ENCODE measurements around the gene SP5.

SP5 gene

DNA sequence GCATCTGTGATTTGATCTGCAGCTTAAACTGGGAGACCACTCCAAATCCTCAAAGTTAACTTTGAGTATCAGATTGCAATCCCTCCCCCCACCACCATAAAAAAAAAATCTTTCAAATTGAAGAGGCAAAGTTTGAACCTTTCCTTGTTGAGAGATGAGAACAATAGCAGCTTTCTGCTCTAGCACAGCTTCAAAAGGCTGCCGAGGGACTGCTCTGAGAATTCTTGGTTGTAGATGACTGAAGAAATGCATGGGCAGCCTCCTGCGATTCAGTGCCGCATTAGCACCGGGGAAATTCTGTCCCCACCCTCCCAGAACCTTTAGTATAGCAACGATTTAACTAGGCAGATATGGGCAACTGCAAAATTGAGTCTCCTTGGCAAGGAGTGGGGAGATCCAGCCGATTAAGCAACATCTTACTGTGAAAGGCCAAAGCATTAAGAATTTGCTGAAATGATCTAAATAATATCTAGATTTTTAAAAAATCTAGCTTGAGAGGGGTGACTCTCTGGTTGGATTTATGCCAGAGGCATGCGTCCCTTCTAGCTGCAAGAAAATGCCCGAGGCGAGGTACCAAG, 3.9 kb upstream of the SP5 start:
- H3K36me3 ChIP-seq (ENCODE audit: low read length), result no peaks in the 10 kb centered on the region

DNA sequence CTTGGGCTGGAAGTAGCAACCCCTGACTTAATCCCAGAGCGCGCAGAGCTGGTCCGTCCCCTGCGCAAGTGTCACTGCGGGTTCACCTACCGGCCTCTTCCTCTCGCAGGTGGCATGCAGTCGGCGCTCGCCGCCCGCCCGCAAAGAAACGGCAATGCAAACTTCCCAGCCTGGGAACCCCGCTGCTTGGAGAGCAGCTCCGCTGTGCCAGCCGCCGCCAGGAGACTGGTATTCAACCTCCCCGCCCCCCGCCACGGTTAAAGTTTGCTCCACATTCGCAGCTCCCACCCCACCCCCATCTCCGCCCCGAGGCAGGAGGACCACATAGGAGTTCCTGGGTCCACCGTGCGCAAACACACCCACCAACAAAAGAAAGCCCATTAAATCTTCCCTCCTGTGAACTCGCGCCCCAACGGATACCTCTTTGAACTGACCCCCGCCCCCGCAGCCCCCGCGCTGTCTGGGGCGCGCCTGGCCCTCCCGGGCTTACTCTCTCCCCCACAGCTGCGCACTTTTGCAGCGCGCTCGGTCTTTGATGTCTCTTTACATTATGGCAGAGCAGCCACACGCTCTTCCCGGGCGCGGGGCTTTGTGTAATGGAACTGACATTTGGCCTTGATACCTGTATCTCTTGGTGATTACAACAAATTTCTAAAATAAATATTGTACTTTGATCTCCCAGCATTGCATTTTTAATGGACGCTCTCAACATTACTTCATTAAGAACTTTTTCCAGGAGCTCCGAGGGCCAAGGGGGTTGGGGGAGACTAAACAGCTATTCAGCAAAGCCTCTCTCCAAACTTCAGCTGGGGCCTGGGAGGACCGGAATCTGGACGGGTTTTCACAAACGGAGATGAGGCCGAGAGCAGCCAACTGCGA, 3.1 kb upstream of the SP5 start:
- TF ChIP-seq EZH2phosphoT487 (conservative IDR thresholded peaks at IDR 0.05; ENCODE audit: low read length), result no peak
- TF ChIP-seq, protein P1, sequence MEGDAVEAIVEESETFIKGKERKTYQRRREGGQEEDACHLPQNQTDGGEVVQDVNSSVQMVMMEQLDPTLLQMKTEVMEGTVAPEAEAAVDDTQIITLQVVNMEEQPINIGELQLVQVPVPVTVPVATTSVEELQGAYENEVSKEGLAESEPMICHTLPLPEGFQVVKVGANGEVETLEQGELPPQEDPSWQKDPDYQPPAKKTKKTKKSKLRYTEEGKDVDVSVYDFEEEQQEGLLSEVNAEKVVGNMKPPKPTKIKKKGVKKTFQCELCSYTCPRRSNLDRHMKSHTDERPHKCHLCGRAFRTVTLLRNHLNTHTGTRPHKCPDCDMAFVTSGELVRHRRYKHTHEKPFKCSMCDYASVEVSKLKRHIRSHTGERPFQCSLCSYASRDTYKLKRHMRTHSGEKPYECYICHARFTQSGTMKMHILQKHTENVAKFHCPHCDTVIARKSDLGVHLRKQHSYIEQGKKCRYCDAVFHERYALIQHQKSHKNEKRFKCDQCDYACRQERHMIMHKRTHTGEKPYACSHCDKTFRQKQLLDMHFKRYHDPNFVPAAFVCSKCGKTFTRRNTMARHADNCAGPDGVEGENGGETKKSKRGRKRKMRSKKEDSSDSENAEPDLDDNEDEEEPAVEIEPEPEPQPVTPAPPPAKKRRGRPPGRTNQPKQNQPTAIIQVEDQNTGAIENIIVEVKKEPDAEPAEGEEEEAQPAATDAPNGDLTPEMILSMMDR (IDR thresholded peaks at IDR 0.05; ENCODE audit: insufficient read depth, low read length, poor library complexity, severe bottlenecking), result no peak
- Histone ChIP-seq H3K4me2 (ENCODE audit: low read depth, low read length, poor library complexity, severe bottlenecking) (no peak overlapping the region), H3K79me2 (ENCODE audit: insufficient read depth, low read length) (no peaks in the 10 kb centered on the region), H3K4me3 (ENCODE audit: insufficient read depth, low read length, poor library complexity, severe bottlenecking) (no peak overlapping the region), H3K9me2 (replicated peaks; ENCODE audit: insufficient read depth, low read length) (no peaks in the 10 kb centered on the region), H3K9me3 (ENCODE audit: insufficient read depth, low read length) (no peaks in the 10 kb centered on the region), H3F3A (ENCODE audit: insufficient read depth) (no peaks in the 10 kb centered on the region), H3K27me3 (ENCODE audit: low read length) (no peaks in the 10 kb centered on the region; the same call in 1 of the 2 replicates), H3K27ac (ENCODE audit: low read depth, low read length) (no peak overlapping the region), H3K9ac (ENCODE audit: low read length) (no peak overlapping the region), H2AFZ (ENCODE audit: low read depth, low read length, severe bottlenecking) (no peak overlapping the region), H3K36me3 (ENCODE audit: low read length) (no peaks in the 10 kb centered on the region), H4K20me1 (ENCODE audit: low read depth, low read length) (no peaks in the 10 kb centered on the region)

More for the DNA sequence above, 3.9 kb upstream of the SP5 start:
- Histone ChIP-seq H3F3A (ENCODE audit: insufficient read depth) (no peaks in the 10 kb centered on the region), H3K9me2 (replicated peaks; ENCODE audit: insufficient read depth, low read length) (no peaks in the 10 kb centered on the region), H3K79me2 (ENCODE audit: insufficient read depth, low read length) (no peaks in the 10 kb centered on the region), H2AFZ (ENCODE audit: low read depth, low read length, severe bottlenecking) (no peak overlapping the region), H3K27me3 (ENCODE audit: low read length) (no peaks in the 10 kb centered on the region; the same call in 1 of the 2 replicates), H3K9ac (ENCODE audit: low read length) (no peak overlapping the region), H3K4me2 (ENCODE audit: low read depth, low read length, poor library complexity, severe bottlenecking) (no peak overlapping the region), H3K27ac (ENCODE audit: low read depth, low read length) (no peak overlapping the region), H3K4me3 (ENCODE audit: insufficient read depth, low read length, poor library complexity, severe bottlenecking) (no peak overlapping the region), H3K9me3 (ENCODE audit: insufficient read depth, low read length) (no peaks in the 10 kb centered on the region), H4K20me1 (ENCODE audit: low read depth, low read length) (no peaks in the 10 kb centered on the region)
- TF ChIP-seq EZH2phosphoT487 (conservative IDR thresholded peaks at IDR 0.05; ENCODE audit: low read length), result no peak
- TF ChIP-seq, protein P1 (IDR thresholded peaks at IDR 0.05; ENCODE audit: insufficient read depth, low read length, poor library complexity, severe bottlenecking), result no peak

DNA sequence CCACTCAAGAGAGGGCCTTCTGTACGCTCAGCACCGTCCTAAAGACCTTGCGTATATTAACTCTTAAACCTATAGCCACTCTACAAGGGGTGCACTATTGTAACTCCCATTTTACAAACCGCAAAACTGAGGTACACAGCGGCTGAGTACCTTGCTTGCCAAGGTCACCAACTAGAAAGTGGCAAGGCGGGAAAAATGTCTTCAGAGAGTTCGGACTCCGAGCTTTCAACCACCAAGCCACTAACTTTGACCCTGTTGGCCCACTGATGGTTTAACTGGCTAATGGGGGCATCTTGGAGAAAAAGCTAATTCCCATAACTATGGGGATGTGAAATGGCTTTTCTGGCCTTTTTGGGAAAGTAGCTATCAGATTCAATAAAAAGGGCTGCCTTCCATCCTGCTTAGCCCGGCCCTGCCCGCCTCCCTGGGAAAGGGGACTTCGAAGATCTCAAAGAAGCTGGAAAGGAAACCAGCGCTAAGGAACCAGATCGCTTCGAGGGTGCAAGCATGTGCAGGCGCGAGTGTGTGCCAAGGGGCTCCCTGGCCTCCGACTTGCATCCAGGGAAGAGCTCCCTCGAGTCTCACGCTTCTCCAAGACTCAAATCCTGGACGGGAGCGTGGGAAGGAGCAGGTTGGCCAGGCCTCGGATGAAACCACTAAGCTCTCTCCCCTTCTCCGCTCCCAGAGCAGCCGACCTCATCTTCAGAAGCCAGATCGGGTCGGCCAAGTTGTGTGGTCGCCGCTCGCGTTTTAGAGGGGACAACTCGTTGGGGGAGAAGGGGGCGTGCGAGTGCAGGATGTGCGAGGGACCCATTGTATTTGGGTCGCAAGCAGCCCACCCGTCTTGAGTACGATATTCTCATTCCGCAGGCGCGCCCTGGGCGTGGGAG, 2.2 kb upstream of the SP5 start:
- H3K36me3 ChIP-seq (ENCODE audit: low read length), result no peaks in the 10 kb centered on the region
- no peak overlapping the region for H3K4me2 ChIP-seq (ENCODE audit: low read depth, low read length, poor library complexity, severe bottlenecking)
- H3K9me2 ChIP-seq (replicated peaks; ENCODE audit: insufficient read depth, low read length), result no peaks in the 10 kb centered on the region
- H3F3A ChIP-seq (ENCODE audit: insufficient read depth), result no peaks in the 10 kb centered on the region
- H3K79me2 ChIP-seq (ENCODE audit: insufficient read depth, low read length), result no peaks in the 10 kb centered on the region
- H3K4me3 ChIP-seq (ENCODE audit: insufficient read depth, low read length, poor library complexity, severe bottlenecking), result no peak overlapping the region
- H3K9ac ChIP-seq (ENCODE audit: low read length), result no peak overlapping the region
- no peak overlapping the region for H3K27ac ChIP-seq (ENCODE audit: low read depth, low read length)
- H4K20me1 ChIP-seq (ENCODE audit: low read depth, low read length), result no peaks in the 10 kb centered on the region
- no peaks in the 10 kb centered on the region; the same call in 1 of the 2 replicates for H3K27me3 ChIP-seq (ENCODE audit: low read length)
- H3K9me3 ChIP-seq (ENCODE audit: insufficient read depth, low read length), result no peaks in the 10 kb centered on the region
- H2AFZ ChIP-seq (ENCODE audit: low read depth, low read length, severe bottlenecking), result no peak overlapping the region
- TF ChIP-seq, protein P1 (IDR thresholded peaks at IDR 0.05; ENCODE audit: insufficient read depth, low read length, poor library complexity, severe bottlenecking), result no peak
- no peak for TF ChIP-seq EZH2phosphoT487 (conservative IDR thresholded peaks at IDR 0.05; ENCODE audit: low read length)

All from SU-DHL-6 (cell line).